GM21619 (cell line): ENCODE measurements around the gene TNFRSF6B.

Experiments
- ATAC-seq: cut with Tn5 transposase; IDR thresholded peaks from one replicate; pipeline ENCODE4 v1.9.1; 2021; ENCODE audit not compliant: unreplicated experiment

TNFRSF6B gene

GRCh38 chr20:63694584-63695423 is 1.6 kb upstream of the TNFRSF6B start:
- no peak for ATAC-seq

- ATAC-seq: no peak
Observed at GRCh38 chr20:63695424-63696305, 787 bp upstream of the TNFRSF6B start.

GRCh38 chr20:63696306-63696627 is 185 bp upstream of the TNFRSF6B start:
- no peak for ATAC-seq

- ATAC-seq: no peak
Observed at GRCh38 chr20:63697357-63697867, 960 bp downstream of the TNFRSF6B start.

- ATAC-seq: no peak
Observed at GRCh38 chr20:63697868-63698545, 1.6 kb downstream of the TNFRSF6B start.

- no peak for ATAC-seq
Observed at GRCh38 chr20:63698739-63699465, 2.5 kb downstream of the TNFRSF6B start.

GRCh38 chr20:63699466-63700198 is 3.2 kb downstream of the TNFRSF6B start:
- ATAC-seq: no peak

- ATAC-seq: no peak
Observed at GRCh38 chr20:63700199-63701050, 4.0 kb downstream of the TNFRSF6B start.

GRCh38 chr20:63701051-63701328 is 4.5 kb downstream of the TNFRSF6B start:
- no peak for ATAC-seq

- no peak for ATAC-seq
Observed at GRCh38 chr20:63701329-63702035, 5.0 kb downstream of the TNFRSF6B start.

GRCh38 chr20:63702036-63702665 is 5.7 kb downstream of the TNFRSF6B start:
- no peak for ATAC-seq

- ATAC-seq: no peak
Observed at GRCh38 chr20:63702751-63703470, 6.5 kb downstream of the TNFRSF6B start.

- ATAC-seq: no peak
Observed at GRCh38 chr20:63703471-63703975, 7.1 kb downstream of the TNFRSF6B start.

- ATAC-seq: no peak
Observed at GRCh38 chr20:63703976-63704748, 7.7 kb downstream of the TNFRSF6B start.

- no peak for ATAC-seq
Observed at GRCh38 chr20:63704749-63705117, 8.3 kb downstream of the TNFRSF6B start.

- ATAC-seq: no peak
Observed at GRCh38 chr20:63705232-63706026, 9.0 kb downstream of the TNFRSF6B start.
